ENCODE measurements around the gene KSR2. TPM values are rescaled to one million over a fixed set of nuclear protein-coding genes. Genes with fewer than 3 reads are reported as not detected.

KSR2 gene
- total RNA-seq, 1 donor from 2014 or later: 0.02 TPM

DNA sequence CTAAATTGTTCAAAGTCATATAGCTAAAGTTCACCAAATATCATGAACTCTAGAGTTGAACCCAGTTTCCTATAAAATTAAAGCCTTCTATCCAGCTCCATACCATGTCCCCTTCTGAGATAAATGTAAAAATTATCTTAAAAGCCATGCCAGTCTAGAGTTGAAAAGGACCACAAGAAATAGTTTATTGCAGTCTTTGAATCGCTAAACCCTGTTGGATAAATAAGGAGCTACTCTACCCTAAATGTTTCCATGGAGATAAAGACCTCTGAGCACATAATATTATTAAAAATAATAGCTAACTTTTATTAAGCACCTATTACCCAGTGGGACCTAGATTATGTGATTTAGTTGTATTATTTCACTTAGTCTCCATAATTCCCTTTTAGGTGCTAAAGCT lies 379.8 kb downstream of the KSR2 start:
- intact Hi-C loops (cut with micrococcal nuclease): loop anchor here (5.0 kb wide), 1 partner anchor 248 kb away; no protein-coding TSS in a partner anchor

DNA sequence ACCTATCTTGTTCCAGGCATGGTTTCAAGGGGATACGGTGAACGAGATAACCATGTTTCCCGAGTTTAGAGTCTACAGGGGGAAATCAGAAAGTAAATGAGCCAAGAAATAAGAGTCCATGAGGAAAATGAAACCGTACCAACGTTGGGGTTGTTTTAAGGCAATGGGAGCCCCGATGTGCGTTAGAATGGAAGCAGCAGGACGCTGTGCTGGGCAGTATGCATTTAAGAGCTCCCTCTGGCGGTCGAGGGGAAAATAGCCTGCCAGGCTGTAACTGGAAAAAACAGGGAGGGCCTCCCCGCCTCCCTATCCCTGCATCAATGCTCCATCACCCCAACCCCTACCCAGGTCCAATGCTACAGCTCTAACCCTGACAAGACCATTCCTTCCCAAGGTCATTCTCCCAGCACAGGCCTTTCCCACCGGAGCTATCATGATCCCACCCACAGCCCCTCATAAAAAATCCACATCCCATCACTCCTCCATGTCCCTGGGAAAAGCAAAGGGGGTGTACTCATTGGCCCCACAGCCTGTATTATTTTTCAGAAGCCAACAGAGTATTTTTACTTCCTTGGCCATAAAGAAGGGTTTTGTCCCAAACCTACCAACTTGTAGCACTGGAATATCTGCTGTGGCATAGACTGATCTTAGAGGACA lies 381.0 kb downstream of the KSR2 start:
- intact Hi-C loops (cut with micrococcal nuclease): loop anchor here (1.0 to 5.0 kb wide), 3 partner anchors 220 to 351 kb away; no protein-coding TSS in a partner anchor

DNA sequence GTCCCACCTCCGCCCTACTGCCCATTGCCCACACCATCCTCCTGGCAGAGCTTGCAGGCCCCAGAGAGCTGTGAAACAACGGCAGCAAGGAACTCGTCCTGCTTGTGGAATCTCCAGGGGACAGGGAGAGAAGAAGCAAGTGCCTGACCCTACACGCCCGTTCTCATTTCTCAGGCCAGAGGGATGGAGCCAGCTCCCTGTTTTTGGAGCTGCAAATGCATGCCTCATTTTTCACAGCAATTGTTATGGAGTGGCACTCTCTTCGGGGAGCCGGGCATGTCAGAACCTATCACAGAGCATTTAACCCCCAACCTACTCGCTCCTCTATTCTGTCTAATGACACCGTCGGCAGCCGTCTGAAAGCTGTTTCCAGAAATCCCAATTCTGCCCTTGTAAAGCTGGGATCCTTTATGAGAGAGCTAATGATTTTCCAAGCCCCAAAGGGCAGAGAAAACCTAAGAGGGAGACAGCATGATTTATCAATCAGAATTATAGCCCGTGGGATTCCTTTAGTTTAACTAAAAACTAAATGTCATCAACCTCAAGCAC lies 385.0 kb downstream of the KSR2 start:
- intact Hi-C loops (cut with micrococcal nuclease): no loop called here

DNA sequence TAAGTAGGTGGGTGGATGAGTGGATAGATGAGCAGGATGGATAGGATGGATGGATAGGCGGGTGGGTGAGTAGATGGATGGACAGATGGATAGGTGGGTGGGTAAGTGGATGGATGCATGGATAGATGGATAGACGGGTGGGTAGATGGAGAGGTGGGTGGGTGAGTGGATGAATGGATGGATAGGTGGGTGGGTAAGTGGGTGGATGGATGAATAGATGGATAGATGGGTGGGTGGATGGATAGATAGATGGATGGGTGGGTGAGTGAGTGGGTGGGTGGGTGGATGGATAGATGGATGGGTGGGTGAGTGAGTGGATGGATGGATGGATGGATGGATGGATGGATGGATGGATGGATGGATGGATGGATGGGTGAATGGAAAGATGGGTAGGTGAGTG lies 385.7 kb downstream of the KSR2 start:
- intact Hi-C loops (cut with micrococcal nuclease): no loop called here

DNA sequence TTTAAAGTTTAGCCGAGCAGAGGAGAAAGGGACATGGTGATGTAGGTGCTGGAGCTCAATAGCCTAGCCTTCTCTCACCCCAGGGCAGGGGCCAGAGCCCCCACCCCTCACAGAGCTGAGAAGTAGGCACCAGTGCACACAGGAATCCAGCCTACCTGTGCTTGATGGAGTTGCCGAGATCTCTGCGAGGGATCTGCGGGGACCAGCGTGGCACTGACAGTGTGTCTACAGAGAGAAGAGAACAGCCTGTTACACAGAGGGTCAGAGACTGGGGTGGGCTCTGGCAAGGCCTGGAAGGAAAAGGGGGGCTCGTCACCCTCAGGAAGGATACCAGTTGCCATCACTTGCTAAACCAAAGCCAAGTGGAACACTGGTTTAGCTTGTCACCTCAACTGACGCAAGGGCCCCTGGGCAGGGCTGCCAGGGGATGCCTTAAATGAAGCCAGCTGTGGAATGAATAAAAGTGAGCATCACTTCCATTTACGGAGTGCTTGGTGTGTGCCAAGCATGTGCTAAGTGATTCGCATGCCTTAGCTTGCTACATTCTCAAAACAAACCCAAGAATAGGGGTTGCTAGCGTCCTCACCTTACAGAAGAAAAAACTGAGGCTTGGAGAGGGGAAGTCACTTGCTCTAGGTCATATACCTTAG lies 386.5 kb downstream of the KSR2 start:
- intact Hi-C loops (cut with micrococcal nuclease): no loop called here

DNA sequence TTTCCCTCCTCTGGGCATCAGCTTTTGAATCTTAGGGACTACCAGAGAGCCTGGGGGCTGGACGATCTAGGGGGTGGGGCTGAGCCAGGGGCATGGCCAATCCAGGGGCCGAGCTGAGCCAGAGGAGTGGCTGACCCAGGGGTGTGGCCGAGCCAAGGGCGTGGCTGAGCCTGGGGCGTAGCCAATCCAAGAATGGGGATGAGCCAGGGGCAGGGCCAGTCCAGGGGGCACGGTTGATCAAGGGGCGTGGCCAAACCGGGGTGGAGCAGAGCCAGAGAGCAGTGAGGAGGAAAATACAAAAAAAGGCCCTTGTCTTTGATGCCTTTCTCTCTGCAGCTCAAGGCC lies 388.1 kb downstream of the KSR2 start:
- intact Hi-C loops (cut with micrococcal nuclease): no loop called here

DNA sequence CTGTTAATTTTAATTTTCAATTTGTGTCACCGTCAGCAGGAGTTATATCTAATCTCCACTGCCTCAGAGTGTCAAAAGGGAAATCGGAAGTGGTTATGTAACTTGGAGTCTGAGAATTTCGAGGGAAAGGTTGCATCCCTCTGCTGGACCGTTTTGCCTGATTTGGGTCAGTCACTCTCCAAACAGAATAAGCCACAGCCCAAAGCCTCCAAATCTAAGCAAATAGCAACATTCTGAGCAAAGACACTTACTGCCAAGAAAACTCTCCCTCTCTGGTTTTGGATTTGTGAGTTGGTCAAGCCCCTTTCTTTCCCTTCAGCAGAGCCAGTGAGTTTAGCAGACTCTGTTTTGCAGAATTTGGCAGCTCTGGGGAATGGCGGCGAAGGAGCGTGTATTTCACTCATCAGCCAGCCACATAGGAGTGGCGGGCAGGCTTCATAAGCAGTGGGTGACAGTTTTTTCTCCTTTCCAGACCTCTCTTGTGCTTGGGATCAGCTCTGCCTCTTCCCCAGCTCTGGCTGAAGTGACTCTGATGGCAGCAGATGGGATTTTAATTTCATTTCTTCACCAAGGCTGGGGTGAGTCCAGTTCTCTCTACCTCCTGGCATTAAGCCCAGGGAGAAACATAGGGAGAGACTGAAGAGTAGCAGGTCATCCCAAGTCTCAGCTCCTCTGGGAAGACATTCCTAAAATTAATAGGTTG lies 388.6 kb downstream of the KSR2 start:
- intact Hi-C loops (cut with micrococcal nuclease): no loop called here

DNA sequence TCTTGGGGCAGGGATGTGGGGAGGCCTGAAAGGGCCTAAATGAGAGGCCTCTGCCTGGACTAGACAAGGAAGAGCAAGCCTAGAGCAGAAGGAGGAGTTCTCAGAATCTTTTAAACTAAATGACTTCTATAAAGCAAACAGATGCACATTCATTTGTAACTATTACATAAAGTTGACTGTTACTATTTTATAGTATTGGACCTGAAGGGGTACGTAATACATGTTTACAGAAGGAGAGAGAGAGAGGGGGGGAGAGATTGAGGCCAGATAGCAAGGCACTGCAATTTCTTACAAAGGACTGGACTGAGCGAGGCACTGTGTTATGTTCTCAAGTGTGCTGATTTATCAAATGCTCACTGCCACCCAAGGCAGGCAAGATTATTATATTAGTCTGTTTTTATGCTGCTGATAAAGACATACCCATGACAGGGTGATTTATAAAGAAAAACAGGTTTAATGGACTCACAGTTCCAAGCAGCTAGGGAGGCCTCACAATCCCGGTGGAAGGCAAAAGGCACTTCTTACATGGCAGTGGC lies 391.6 kb downstream of the KSR2 start:
- intact Hi-C loops (cut with micrococcal nuclease): no loop called here

DNA sequence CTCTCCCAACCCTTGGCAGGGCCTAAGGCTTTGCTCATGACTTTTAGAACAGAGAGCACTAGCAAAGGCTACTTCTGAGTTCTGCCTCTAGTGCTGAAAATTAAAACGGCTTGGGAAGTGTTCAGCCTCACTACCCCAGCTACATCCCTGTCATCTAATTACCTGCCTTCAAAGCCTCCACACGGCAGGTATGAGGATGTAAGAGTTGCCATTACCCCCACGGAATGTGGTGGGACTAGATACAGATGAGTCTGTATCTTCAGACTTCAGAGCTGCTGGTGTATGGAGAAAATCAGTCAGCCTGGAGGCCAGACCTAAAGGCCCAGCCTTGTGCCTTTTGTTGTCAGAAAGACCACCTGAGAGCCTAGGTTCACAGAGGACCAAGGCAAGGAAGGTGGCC lies 392.7 kb downstream of the KSR2 start:
- intact Hi-C loops (cut with micrococcal nuclease): no loop called here

DNA sequence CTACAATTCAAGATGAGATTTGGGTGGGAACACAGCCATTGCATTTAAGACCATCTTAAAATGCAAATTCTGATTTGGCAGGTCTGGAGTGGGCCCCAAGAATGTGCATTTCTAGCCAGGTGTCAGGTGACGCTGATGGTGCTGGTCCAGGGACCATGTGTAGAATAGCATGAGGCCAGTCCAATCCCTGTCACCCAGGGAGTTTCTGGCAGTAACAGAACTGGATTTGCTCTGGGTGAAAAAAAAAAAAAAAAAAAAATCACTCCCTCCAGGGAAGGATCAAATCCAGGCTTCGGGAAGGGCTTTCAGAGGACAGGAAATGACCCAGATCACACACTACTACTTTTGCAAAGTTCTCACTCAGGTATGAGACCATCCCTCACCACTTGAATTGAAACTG lies 394.1 kb downstream of the KSR2 start:
- intact Hi-C loops (cut with micrococcal nuclease): no loop called here

DNA sequence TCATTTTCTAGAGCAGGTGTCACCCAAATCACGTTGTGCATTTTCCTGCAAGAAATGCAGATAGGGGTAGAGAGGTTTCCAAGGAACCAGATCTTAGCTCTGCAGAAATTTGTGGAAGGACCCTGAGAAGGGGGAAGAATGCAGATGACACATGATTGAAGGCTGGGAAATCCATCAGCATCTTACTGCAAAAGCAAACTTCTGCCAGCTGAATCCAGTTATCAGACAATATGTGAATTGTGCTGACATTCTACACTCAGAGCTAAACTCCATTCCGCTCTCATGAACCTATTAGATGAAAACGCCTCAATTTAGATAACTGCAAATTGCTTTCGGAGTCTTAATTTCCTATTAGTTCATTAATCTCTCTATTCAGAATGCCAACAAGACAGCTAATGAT lies 396.0 kb downstream of the KSR2 start:
- intact Hi-C loops (cut with micrococcal nuclease): no loop called here

DNA sequence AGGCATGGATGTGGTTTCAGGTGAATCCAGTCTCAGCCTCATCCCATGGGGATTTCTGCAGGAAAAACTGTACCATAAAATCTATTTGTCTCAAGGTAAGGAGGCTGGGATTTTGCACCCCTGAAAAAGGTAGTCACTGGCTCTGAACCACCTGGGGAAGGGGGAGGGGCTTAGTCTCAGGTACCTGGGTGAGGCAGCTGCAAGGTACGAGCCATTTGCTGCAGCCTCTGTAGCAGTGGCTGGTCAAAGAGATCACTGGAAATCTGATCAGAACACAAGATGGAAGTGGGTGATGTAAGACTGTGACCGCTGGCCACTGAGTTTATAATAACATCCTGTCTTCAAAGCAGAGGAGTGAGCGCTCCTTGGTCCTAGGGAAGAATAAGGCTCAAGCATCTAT lies 397.5 kb downstream of the KSR2 start:
- intact Hi-C loops (cut with micrococcal nuclease): no loop called here

DNA sequence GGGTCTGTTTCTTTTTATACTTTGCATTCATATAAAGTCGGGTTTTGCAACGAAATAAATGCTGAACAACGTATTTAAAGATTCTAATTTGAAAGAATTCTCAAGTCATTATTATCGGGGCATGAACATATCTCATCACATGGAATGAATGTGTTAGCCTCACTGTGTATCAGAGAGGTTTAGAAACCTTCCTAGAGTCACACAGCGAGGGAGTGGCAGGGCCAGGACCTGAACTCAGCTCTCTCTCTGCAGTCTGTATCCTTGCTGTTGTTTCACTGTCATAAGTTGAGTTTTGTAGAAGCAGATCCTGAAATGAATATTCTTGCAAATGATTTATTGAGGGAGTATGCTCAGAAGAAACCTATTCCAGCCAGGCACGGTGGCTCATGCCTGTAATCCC lies 398.2 kb downstream of the KSR2 start:
- intact Hi-C loops (cut with micrococcal nuclease): no loop called here

DNA sequence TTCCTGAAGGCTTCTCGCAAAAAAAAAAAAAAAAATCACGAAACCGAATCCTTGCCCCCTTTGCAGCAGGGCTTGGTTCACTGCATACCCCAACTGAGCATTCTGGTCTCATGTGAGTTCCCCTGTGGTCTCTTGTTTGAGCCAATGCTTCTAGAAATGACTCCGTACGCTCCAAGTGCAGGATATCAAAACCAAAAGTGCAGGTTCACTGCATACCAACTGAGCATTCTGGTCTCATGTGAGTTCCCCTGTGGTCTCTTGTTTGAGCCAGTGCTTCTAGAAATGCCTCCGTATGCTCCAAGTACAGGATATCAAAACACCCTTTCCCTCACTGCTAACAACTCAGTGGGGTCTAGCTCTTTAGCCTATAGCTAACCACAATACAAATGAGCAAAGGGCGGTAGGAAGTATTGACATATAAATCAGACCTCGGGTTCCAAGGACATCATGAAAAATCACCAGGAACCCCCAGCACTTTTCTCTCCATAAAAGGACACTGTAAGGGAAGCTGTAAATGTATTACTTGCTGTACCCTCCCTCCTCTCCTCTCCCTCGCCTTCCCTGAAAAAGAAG lies 401.1 kb downstream of the KSR2 start:
- intact Hi-C loops (cut with micrococcal nuclease): no loop called here

DNA sequence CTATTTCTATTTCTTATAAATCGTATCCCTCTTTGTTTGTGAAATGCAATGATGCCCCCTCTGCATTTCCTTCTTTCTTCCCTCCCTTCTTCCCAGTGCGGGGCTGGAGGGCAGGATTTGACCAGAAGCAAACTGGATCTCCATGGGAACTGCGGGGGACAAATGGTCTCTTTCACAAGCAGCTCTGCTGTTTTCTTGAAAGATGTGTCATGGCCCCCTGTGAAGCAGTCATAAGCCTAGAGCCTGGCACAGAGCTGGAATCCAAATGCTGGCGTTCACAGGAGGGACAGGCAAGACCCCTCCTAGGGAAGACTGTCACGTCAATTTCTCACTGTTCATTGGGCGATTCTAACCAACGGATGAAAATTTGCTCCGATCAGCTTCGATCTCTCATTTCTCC lies 403.9 kb downstream of the KSR2 start:
- intact Hi-C loops (cut with micrococcal nuclease): no loop called here

DNA sequence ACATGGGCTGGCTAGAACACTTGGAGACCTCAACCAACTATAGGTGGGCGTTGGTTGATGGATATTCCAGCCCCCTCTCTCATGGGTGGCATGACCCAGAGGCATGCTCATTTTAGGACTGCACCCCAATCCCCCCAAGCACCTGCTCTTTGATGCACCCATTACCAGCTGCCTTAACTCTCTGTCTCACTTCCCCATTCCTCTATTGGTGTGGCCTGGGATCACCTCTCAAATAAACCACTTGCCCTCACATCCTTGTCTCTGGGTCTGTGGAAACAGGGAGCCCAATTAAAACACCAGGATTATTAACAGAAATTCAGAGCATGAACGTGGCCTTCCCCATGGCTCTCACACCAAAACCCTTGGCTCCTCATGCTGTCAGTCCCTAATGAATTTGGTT lies 405.1 kb downstream of the KSR2 start:
- intact Hi-C loops (cut with micrococcal nuclease): no loop called here

DNA sequence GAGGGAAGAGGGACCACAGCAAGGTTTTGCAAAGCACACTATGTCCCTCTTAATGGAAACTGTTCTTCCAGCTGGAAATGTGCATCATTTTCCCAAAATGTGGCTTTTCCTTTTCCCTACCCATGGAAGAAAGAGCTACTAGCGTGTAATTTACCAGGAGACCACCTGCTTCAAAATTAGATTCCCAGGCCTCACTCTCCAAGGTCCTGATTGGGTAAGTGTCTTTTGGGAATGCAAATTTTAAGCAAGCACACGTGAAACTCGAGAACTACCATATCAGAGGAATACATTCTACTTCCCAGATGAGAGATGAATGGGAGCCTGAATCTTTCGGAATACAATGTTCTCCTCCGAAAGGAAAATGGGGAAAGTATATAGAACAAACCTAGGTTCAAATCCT lies 405.8 kb downstream of the KSR2 start:
- intact Hi-C loops (cut with micrococcal nuclease): no loop called here

DNA sequence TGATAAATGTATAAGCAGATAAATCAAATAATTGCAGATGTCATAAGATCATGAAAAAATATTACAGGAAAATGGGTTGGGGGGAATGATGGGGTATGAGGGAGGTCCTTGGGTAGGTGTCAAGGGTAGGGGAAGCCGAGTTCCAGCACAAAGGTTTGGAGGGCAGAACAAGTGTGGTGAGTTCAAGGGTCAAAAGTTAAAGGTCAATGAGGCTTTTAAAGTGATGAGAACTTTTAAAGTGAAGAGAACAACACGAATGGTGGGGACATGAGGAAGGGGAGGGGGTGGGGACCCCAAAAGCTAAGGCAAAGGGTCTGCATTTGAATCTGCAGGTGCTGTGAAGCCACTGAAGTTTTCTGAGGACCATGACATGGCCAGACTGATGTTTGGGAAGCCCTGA lies 406.8 kb downstream of the KSR2 start:
- intact Hi-C loops (cut with micrococcal nuclease): no loop called here

DNA sequence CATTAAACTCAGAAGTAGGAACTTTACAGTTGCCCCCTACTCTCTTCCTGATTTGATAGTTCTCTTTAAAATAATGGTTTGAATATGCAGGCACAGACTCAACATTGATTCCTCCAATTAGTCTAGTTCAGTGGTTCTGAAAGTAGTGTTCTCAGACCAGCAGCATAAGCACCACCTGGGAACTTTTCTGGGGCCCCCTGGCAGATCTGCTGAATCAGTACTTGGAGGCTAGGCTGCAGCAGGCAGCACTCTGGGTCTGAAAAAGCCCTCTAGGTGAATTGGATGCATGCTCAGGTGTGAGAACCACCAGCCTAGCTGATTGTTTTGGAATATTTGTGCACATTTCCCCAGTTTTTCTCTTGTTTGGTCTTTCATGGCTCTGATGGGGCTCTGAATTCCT lies 408.8 kb downstream of the KSR2 start:
- intact Hi-C loops (cut with micrococcal nuclease): no loop called here

DNA sequence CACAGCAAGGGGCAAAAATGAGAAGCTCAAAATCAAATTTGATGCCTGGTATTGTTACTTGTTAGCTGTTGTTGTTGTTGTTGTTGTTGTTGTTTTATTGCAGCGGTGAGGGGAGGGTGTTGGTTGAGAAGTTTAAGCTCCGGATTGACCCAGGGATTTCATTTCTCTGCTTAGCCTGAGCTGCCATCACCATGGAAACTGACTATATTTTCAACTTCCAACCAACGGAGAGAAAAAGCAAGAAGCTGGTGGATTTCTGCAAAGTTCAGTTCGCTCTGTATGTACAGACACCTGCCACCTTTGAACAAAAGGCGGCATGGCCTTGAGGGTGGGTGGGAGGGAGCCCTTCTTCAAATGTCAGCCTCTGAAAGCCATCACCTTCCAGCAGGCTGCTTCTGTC lies 412.9 kb downstream of the KSR2 start:
- intact Hi-C loops (cut with micrococcal nuclease): no loop called here

DNA sequence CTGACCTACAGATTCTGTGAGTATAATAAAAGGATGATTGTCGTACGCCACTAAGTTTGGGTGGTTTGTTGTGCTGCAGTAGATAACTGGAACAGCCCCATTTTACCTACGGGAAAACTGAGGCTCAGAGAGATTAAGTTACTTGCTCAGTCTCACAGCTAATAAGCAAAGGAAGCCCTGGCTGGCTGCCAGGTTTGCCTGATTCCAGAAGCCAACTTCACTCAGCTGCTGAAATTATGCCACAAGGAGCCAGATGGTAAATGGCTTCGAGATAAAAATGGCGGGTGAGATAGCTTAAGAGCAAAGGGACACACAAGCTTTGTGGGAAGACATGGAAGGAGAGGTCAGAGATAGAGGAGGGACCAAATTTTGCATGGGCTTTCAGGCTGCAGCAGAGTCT lies 415.8 kb downstream of the KSR2 start:
- intact Hi-C loops (cut with micrococcal nuclease): no loop called here

DNA sequence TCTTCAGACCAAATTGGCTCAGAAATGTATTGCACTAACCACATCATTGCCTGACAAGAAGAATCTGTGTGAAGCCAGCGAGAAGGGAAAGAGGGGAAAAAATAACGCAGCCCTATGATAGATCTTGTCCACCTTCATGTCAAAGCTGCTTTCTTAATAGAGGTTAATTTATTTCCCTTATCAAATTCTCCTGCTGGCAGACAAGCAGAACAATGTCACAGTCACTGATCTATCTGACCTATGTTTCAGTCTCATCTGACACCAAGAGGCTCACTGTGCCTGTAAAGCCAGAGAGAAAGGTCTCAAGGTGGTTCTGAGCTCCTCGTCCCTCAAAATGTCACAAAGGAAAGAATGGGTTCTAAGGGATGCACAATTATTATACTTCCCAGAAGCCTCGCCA lies 417.1 kb downstream of the KSR2 start:
- intact Hi-C loops (cut with micrococcal nuclease): no loop called here

All from T-helper 2 cell treated with Interferon-gamma antibody and Interleukin-4, amounts not matched to agents 100 ng/mL and 5 ng/mL, for 36 hours (primary cell).